ENCODE measurements around the gene GARNL3.
A peak's percentile ranks its signal among the peaks of the same experiment; 100 is the strongest.

GARNL3 gene

DNA sequence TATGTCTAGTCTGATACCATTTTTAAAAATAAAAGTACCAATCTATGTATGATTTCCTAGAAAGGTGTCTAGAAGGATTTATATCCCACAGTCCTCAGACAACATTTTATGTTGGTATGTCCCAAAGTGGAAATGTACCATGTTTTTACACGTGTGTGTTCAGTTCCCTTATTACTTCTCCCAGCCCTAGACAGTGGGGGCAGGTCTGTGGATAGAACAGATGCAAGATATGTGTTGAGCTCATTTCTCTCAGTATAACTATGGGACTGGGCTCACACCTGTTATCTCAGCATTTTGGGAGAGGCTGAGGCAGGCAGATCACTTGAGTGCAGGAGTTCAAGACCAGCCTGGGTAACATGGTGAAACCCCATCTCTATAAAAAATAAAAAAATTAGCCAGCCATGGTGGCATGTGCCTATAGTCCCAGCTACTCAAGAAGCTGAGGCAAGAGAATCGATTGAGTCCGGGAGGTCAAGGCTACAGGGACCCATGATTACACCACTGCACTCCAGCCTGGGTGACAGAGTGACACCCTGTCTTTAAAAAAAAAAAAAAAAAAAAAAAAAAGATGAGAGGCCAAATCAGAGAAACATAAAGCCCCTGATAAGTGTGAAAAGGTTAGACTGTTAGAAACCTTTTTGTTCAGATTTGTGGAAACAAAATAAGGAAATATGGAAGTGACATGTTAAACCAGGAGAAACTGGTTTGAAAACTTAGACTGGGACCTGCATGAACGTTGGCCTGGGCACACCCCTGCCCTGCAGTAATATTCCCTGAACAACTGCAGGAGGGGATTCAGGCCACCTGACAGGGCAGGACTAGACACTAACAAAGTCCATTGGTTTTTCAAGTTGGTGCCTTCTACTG, 125.0 kb downstream of the GARNL3 start:
- DNase-seq: no peak

GRCh38 chr9:127390248-127390545, 125.6 kb downstream of the GARNL3 start:
- DNase-seq: peak; percentile 60

DNA sequence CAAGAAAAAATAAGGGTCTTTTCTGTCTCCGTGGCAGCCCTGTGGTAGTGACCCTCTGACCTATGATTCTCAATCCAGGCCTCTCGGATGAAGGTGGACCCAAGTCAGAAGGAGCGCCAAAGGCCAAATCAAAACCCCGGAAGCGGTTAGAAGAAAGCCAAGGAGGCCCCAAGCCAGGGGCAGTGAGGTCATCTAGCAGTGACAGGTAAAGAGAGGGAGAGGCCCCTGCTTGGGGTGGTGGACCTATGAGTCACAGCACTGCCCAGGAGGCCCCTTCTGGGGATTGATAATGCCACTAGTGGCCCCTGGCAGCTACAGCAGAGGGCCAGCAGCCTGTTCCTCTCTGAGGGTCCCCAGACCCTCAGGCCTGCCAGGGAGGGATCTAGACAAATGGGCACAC, 126.0 kb downstream of the GARNL3 start:
- no peak for DNase-seq

DNA sequence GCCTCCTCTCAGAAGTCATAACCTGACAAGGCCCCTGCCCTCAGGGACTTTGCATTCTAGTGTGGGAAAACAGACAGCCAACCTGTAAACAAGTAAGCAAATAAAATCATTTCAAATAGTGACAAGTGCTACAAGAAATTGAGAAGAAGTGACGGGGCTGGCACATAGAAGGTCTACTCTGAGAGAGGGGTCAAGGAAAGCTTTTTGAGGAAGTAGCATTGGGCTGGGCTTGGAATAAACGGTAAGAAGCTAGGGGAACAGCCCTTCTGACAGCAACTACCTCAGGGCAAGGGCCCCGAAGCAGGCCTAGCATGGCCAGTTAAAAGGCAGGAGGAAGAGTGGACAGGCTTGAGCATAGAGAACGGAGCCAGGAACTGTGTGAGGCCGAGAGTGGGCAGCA, 127.6 kb downstream of the GARNL3 start:
- DNase-seq: peak; percentile 55

- no peak for DNase-seq
Observed at GRCh38 chr9:127392976-127393375, 128.4 kb downstream of the GARNL3 start.

- DNase-seq: no peak
Observed at GRCh38 chr9:127393645-127394044, 129.1 kb downstream of the GARNL3 start.

DNA sequence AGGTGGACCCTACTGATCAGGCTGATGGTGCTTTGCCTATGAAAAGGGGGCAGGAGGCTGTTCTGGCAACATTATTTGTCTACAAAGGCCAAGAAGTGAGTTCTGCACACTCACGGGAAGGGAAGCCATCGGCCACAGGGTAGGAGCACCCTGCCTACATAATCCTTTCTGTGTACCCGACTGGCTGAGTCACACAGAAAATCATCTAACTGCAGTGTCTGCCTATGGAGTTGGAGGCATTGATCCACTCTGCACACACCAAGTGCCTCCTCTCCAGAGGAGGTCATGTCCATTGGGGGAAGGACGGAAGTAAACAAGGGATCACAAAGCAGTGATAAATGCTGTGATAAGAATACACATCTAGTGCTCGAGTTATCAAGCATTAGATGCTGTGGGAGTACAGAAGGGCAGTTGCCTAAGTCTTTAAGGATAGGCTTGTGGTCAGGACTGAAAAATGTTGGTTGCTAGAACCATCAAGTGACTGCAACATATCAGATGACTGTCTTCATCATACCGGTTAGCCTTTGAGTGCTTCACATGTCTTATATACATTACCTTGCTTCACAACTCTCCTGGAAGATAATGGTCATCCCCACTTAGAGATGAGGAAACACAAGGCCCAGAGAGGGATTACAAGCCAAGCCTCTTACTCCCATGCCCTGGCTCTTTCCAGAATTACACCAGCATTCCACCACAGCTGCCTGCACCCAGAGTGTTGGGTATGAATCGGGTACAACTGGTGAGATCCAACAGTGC, 131.1 kb downstream of the GARNL3 start:
- peak; percentile 51 for DNase-seq

DNA sequence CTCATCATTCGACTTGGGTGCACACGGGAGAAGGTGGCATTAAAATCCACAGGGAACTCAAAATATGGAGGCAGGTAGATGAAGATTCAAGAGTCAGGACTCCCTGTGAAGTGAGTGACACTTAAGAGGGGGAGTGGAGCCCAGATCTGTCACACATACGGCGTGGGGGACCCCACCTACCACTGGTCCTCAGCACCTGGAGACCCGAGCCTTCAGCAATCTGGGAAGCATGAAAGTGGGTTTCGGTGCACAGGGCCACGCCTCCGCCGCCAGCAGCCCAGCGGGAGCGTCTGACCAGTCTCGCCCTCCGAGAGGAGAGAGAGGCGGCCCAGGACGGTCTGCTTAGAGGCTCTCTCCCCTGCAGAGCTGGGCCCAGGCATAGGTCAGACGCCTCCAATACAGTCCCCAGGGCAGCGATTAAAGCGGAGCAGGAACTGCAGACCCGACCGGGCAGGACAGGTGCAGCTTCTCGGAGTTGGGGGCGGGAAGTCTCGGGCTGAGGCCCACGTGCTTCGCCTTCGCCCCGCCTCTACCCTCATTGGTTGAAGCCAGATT, 131.8 kb downstream of the GARNL3 start:
- no peak for DNase-seq

GRCh38 chr9:127396808-127397645, 132.5 kb downstream of the GARNL3 start, which contains the start of gene SLC2A8:
Gene SLC2A8, plus strand, starts transcription at chr9:127397169. Its CDS starts 62 bp downstream, at chr9:127397231.
- peak; percentile 98 for DNase-seq

DNA sequence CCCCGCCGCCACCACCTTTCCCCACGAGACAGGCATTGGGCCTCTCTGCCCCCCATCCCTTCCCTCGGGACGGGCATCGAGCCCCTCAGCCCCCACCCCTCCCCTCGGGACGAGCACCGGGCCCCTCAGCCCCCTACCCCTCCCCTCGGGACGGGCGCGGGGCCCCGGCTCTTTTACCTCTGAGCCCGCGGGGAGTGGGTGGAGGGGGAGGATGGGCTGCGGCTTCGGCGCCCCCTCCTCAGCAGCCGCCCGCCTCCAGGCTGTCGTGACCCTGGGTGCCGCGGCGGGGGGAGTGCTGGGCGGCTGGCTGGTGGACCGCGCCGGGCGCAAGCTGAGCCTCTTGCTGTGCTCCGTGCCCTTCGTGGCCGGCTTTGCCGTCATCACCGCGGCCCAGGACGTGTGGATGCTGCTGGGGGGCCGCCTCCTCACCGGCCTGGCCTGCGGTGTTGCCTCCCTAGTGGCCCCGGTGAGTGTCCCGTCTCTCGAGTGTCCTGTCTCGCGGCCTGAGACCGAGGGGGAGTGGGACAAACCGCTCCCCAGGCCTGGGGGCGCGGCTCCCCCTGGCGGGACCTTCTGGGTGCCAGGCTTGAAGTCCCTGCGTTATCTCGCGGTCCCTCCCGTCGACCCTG, 133.2 kb downstream of the GARNL3 start:
- peak; percentile 46 for DNase-seq

DNA sequence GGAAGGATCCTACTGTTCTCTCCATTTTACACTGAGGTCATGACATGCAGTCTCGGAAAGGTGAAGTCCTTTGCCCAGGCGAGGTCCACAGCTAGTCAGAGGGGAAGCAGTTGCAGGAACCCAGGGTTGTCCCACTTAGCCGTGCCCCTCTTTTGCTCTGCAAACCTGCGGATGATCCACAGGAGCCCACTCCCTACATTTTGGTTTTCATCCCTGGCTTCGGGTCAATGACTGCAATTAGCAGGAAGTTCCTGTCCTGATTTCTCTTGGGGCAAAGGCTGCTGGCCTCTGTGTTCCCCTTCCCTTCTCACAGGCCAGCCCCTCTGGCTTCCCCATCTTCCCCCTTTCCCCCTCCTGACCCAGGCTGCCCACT, 133.7 kb downstream of the GARNL3 start:
- no peak for DNase-seq

GRCh38 chr9:127398715-127399400, 134.3 kb downstream of the GARNL3 start:
- DNase-seq: no peak

GRCh38 chr9:127399736-127400269, 135.2 kb downstream of the GARNL3 start:
- no peak for DNase-seq

DNA sequence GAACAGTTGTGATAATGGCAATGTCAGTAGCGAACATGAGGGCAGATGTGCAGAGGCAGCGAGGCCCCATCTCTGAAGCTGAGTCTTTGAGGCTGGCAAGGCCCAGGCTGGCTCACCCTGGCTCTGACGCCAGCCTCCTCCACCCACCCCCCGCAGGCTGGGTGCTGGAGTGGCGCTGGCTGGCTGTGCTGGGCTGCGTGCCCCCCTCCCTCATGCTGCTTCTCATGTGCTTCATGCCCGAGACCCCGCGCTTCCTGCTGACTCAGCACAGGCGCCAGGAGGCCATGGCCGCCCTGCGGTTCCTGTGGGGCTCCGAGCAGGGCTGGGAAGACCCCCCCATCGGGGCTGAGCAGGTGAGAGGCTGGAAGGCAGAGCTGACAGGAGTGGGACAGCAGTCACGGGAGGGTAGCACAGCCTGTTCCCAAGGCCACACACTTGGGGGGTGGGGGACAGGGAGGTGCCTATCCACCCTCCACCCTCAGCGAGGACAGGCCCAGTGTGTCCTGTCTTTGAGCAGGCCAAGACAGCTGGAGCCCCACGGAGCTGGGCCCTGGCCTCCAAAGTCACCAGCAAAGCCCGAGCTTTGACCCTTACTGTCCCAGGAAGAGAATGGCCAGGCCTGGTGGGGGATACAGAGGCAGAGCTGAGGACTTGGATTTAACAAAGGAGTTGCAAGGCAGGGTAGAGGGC, 138.0 kb downstream of the GARNL3 start:
- DNase-seq: no peak

GRCh38 chr9:127403507-127404192, 139.1 kb downstream of the GARNL3 start:
- DNase-seq: no peak

GRCh38 chr9:127404631-127405030, 140.1 kb downstream of the GARNL3 start:
- no peak for DNase-seq

DNA sequence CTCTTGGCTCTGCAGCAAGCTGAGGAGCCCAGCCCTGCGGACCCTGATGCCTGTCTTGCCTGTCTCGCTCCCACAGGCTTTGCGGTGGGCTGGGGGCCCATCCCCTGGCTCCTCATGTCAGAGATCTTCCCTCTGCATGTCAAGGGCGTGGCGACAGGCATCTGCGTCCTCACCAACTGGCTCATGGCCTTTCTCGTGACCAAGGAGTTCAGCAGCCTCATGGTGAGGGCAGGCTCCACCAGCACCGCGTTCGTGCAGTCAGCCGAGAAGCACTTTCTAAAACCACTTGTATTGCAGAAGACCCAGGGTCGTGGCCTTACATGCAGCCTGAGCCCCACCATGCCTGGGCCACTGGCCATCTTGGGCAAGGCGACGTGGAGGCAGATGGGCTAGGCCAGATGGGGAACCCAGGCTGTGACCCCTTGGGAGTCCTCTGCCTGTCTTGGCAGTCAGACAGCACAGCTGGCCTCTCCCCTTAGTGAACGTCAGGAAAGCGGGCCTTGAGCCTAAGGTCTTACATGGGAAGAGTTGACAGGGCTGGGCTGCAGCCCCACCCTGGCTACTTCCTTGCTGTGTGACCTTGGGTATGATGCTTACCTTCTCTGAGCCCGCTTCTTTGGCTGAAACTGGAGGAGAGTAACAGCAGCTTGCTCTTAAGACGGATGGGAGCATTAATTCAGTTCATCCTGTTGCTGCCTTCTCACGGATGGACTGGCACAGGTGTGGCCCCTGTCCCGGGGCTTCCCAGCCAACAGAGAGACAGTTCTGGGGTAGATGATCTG, 141.0 kb downstream of the GARNL3 start:
- no peak for DNase-seq

DNA sequence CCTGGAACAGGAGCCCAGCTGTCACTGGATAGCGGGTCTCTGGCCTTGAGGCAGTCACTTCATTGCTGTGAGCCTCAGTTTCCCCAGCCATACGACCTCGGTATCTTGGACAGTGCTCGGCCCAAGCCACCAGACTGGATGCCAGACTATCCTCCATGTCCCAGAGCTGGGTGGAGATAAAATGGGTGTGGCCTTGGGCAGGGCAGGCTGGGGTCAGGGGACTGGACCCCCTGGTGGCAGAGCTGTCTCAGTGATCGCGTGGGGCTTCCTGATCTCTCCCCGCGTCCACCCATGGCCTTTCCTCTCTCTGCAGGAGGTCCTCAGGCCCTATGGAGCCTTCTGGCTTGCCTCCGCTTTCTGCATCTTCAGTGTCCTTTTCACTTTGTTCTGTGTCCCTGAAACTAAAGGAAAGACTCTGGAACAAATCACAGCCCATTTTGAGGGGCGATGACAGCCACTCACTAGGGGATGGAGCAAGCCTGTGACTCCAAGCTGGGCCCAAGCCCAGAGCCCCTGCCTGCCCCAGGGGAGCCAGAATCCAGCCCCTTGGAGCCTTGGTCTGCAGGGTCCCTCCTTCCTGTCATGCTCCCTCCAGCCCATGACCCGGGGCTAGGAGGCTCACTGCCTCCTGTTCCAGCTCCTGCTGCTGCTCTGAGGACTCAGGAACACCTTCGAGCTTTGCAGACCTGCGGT, 142.4 kb downstream of the GARNL3 start:
- peak; percentile 25 for DNase-seq

GRCh38 chr9:127407492-127407843, 142.9 kb downstream of the GARNL3 start:
- no peak for DNase-seq
